GM19438 (cell line): ENCODE measurements around the gene LRP1B.

Source experiments
- ATAC-seq: cut with Tn5 transposase; IDR thresholded peaks from one replicate; pipeline ENCODE4 v1.9.1; 2021; ENCODE audit warnings: low read depth; ENCODE audit not compliant: unreplicated experiment

LRP1B gene

GRCh38 chr2:140262908-140263307, 1867.9 kb downstream of the LRP1B start:
- ATAC-seq = no peak

GRCh38 chr2:140257692-140258300, 1873.0 kb downstream of the LRP1B start:
- no peak for ATAC-seq

DNA sequence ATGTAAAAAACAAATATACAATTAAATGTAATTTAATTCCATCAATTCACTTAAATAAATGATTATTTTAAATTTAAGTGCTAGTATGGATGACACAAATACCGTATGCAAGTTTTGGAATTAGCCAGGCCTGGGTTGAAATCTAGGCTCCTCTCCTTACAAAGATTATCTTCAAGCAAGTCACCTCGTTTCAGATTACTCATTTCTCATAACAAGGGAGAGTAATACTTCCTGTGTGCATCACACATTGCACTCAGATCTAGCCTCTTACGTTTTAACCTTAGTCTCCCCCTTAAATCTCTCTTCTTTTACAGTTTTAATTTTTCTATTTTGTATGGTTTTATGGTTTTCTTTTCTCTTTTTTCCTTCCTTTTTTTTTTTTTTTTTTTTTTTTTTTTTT, 1874.7 kb downstream of the LRP1B start:
- ATAC-seq = no peak

DNA sequence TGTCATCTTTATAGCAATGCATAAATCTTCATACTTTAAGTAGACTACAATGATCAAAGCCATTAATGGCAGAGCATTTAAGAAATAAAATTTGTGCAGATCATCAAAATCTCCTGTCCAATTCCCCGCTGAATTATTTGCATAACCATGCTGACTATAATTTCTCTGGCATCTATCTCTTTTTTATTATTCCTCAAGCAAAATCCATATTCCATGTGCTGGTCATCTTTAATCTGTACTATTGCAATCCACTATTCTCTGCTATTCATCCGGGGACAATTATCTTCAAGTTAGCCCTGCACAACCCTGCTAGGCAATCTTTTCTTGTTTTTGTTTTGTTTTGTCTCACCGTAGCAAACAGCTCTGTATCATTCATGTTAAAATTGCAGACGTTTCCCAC, 1881.0 kb downstream of the LRP1B start:
- no peak for ATAC-seq

- no peak for ATAC-seq
These were observed 1882.2 kb downstream of the LRP1B start for GRCh38 chr2:140248623-140249022.

- no peak for ATAC-seq
These were observed 1883.2 kb downstream of the LRP1B start for GRCh38 chr2:140247451-140248195.

DNA sequence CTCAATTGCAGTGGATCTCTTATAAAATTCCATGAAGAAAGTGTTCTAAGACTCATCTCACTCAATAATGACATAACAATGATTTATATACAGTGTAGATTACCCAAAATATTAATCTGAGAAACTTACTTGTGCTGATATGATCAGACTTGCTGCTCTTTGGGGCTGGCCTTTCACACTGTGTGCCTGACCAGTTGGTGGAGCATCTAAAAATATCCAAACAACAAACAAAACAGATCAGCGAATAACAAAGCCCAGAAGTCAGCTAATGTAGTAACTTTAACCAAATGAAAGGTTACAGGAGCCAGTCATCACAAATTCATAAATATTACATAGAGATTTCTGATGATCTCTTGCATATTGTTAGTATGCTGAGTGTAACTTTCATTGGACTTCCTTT, 1883.9 kb downstream of the LRP1B start:
- ATAC-seq = no peak

DNA sequence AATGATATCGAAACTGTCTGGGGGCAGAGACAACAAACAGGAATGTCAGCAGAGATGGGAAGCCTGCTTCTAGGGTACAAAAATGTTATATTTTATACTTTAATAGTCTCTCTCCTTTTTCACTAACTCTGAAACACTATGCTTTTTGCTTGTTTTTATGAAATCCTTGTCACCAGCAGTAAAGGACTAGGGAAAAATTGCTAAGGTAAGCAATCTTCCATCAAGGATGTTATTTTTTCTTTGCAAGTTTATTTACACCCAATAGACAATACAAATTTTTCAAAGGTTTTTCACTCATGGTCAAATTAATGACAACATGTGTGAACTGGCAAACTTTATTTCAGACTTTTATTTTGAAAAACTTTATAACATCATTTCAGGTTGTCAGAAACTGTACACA, 1884.8 kb downstream of the LRP1B start:
- ATAC-seq = no peak

- no peak for ATAC-seq
These were observed 1887.9 kb downstream of the LRP1B start for GRCh38 chr2:140242889-140243288.

GRCh38 chr2:140234116-140234515, 1896.7 kb downstream of the LRP1B start:
- no peak for ATAC-seq

DNA sequence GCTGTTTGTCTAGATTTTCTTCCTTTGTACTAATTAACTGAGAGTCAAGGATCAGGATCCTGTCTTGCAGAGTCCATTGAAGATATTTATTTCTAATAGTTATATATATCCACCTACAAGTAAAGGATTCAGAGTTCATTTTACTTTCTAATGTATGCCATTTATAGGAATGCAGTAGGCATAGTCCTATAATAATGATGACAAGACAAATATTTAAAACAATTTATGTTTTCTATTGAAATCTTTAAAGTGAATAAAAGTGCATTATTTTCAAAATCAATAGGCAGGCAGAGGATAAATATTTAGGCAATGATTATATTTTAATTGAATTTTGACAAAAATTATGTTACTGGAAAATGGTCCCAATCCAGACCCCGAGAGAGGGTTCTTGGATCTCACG, 1919.9 kb downstream of the LRP1B start:
- ATAC-seq = no peak

DNA sequence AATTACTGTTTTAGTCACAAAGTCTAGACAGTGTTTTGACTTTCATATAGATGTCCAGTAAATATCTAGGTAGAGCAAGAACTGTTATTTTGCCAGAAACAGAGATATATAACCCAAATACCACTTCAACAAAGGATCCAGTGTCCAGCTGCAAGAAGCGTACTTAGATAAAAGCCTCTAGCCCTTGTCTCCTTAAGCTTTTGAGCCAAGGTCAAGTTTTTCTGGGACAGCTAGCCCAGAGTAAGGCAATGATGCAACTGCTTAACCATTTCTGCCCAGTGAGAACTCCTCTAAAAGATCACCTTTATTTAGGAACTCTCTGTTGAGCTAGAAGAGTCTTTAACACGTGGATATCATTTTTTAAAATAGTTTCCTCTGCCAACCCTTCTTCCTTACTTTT, 1925.7 kb downstream of the LRP1B start:
- no peak for ATAC-seq

DNA sequence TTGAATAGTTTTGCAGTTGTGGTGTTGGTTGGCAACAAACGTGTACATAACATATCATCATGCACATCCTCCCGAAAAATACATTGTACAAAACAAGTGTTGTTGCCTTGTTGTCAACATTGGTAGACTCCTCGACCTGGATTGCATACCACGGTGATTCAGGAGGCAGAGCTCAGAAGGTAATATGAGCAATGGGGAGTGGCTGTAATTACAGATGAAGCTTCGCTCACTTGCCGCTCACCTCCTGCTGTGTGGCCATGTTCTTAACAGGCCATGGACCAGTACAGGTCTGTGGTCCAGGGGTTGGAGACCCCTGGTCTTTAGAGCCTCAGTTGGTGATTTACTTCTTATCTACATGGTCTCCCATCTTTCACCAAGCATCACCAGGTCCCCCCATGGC, 1927.5 kb downstream of the LRP1B start:
- ATAC-seq = no peak

DNA sequence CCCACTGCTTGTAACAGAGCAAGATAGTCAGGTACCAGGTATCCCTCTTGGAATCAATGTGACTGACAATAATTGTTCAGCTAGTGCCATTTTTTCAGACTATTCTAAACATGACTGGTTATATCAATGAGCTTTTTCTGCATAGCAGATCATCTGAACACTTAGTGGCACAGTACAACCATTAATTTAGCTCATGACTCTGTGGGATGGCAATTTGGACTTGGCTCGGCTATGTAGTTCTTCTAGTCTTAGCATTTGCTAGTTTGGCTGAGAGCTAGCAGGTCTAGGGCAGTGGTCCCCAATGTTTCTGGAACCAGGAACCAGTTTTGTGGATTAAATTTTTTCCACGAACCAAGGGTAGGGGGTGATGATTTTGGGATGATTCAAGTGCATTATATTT, 1929.2 kb downstream of the LRP1B start:
- ATAC-seq = no peak

GRCh38 chr2:140200764-140201163, 1930.1 kb downstream of the LRP1B start:
- ATAC-seq = no peak

DNA sequence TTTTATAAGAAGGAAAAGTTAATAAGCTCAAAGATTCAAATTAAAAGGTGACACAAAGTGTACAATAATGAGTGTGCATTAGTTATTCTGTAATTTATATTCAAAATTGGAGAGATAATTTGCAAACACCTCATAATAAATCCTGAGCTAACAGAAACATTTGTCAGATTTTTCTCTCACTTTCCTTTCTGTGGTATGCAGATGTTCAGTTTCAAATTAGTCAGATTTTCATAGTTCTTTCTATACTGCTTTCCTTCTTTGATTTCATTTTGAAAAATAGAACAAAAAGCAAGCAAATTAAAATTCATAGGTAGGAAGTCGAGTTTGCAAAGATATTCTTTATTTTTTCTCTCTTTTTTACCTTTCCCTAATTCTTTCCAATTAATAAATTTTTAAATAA, 1930.5 kb downstream of the LRP1B start:
- ATAC-seq = no peak

DNA sequence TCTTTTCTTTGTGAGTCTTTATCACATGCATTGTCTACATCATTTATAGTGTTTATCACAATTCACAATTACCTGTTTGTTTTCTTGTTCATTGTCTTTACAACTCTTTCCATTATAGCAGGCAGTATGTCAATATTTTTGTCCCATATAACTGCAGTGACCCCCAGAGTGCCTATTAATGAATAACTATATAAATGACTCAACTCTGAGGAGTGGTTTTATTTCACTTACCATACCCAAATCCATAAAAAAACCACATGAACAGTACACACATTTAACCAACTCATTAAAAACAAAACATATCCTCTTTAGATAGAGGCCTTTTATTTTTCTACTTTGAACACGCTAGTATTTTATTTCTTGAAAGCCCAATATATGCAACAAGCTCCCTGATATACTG, 1931.5 kb downstream of the LRP1B start:
- no peak for ATAC-seq

- no peak for ATAC-seq
These were observed 1943.7 kb downstream of the LRP1B start for GRCh38 chr2:140187086-140187485.

DNA sequence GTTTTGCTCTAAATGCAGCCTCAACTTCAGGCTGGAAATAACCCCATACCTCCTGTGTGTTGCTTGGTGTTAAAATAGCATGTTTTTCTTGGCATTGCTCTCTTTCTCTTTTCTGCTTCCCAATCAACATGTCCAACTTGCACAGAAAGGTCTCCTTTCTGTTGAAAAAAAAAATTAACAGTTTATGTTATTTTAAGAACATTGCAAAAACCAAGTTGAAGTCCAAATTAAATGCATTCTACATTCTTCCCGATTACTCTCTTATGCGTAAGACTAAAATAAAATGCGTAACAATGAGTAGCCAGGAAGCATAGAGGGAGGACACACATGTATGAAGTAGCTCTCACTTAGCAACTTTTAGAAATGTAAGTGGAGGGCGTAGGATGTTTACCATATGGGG, 1944.5 kb downstream of the LRP1B start:
- no peak for ATAC-seq

DNA sequence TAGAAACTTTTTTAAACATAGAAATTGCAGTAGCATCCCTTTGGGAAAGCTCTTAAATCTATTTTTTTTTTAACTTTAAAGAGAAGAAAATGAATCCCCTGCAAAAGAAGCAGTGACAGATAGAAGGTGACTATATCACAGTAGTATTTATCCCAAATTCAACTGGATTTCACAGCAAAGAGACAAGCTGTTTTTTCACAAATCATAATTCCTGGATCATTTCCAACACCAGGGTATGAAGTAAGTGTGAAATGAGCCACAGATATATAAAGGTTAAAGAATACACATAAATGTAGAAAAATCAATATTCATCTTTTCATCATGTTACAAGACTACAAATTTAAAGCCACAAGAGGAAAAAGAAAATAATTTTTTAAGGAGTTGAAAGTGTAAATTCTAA, 1945.7 kb downstream of the LRP1B start:
- ATAC-seq = no peak

DNA sequence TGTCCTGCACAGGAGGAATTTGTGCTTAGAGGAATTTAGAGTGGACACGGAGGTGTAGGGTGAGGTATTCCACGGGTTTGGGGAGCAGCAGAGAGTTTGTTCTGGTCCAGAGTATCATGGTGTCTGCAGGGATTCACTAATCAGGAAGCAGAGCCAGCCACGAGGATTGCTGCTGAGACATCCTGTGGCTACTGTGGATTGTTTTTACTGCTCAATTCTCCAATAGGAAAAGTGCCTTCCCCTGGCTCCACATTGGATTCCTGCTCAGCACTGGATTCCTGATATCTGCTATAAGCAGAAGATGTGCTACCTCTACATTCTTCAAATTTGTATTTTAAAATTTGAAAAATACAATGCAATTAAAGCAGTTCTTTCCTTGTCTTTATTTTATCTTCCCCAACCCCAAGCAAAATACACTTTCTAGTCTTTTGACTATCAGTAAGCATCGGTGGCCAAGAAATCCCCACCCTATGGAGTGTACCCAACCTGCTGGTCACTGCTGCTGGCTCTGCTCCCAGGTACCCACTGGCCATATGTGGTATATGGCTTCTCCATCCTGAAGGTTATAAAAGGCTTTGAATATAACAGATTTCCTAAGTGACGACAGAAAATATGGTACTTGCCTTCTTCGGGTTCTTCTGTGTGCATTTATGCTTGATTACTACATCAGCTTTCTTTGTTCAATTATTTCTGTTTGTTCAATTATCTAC, 1947.6 kb downstream of the LRP1B start:
- no peak for ATAC-seq
